Aorta (tissue), 5 donors: ENCODE data around the gene KLK6. TPM values are rescaled to one million over a fixed set of nuclear protein-coding genes. Genes with fewer than 3 reads are reported as not detected.
A peak's percentile ranks its signal among the peaks of the same experiment; 100 is the strongest.
"Not testable (repeated sequence)": the region's sequence is repeated elsewhere in the genome, so short reads cannot be mapped to it uniquely, and the experiment has no call there.

Source experiments
- ATAC-seq: fragments of 200-7000 bp; cut with Tn5 transposase; one replicate; pipeline ENCODE4 v1.9.1; 2022; ENCODE audit warnings: moderate library complexity; ENCODE audit not compliant: low FRiP score
- DNase-seq, 2 donors: peaks; one replicate each; pipeline ENCODE4 v3.0.0-alpha.2; 2020
- H3K27ac ChIP-seq, 2 donors: one replicate each; pipeline ENCODE4 v1.5.1; 2013; ENCODE audit warnings: low read length in 2 of 2, mild to moderate bottlenecking in 2 of 2, moderate library complexity in 2 of 2, control low read depth in 1 of 2, inconsistent platforms in 1 of 2, low read depth in 1 of 2
- H3K27me3 ChIP-seq, 2 donors: one replicate each; pipeline ENCODE4 v1.6.1; 2013; ENCODE audit warnings: control low read depth in 1 of 2, low read length in 1 of 2, mild to moderate bottlenecking in 1 of 2, moderate library complexity in 1 of 2; ENCODE audit not compliant: insufficient read depth in 2 of 2, control insufficient read depth in 1 of 2
- H3K36me3 ChIP-seq, 2 donors: one replicate each; pipeline ENCODE4 v1.6.1; 2013; ENCODE audit warnings: control low read depth in 1 of 2, low read length in 1 of 2, mild to moderate bottlenecking in 1 of 2; ENCODE audit not compliant: insufficient read depth in 2 of 2, control insufficient read depth in 1 of 2
- H3K4me1 ChIP-seq, 2 donors: one replicate each; pipeline ENCODE4 v1.6.1; 2013; ENCODE audit warnings: low read length in 2 of 2, control low read depth in 1 of 2, mild to moderate bottlenecking in 1 of 2, moderate library complexity in 1 of 2; ENCODE audit not compliant: insufficient read depth in 2 of 2, control insufficient read depth in 1 of 2
- H3K4me3 ChIP-seq, 2 donors: one replicate each; pipeline ENCODE4 v1.5.1; 2013; ENCODE audit warnings: low read length in 2 of 2, control low read depth in 1 of 2, mild to moderate bottlenecking in 1 of 2
- H3K9me3 ChIP-seq: one replicate; pipeline ENCODE4 v1.6.1; 2013; ENCODE audit warnings: mild to moderate bottlenecking, low read length; ENCODE audit not compliant: control insufficient read depth
- WGBS, 2 donors: extraction: QIAGEN DNeasy Blood & Tissue Kit; methylation state at CpG; one replicate each; pipeline ENCODE4 v1.1.7; 2013; 5-methylcytosine and 5-hydroxymethylcytosine counted together
- intact Hi-C, 2 donors: fragments of 100-400 bp; cut with DNase I; formaldehyde crosslinking; loops; one replicate each; pipeline versions ENCODE4 v1.14.2 to v1.15.0; 2022
- polyA plus RNA-seq, 2 donors: library from polyadenylated mRNA; stranded (reverse); fragments of 200-250 nt; gene quantifications; one replicate each; pipeline ENCODE4 v1.2.3, GENCODE V29; 2013
- total RNA-seq, 2 donors: library from RNA; stranded (reverse); fragmentation: NEBNext Ultra II Directional; extraction: Animal tissue kit (Norgen Biotek cat#: 25700); gene quantifications; one replicate each; pipeline ENCODE4 v1.2.1, GENCODE V29; 2021
- donor health status: healthy with polysubstance abuse.
- donor health status: Bipolar disorder and iron deficiency.
- donor health status: DM: no; HTN: no; CAD: no.
- donor health status: DM: no; HTN: no; CAD: no.
- donor health status: DM: yes; HTN: yes; CAD: no.

The KLK6 gene
- total and polyA plus RNA-seq, 4 donors: 0.20 TPM; not detected in 3

- intact Hi-C loops, H3K4me1 ChIP-seq, DNase-seq, H3K4me3 ChIP-seq, H3K27me3 ChIP-seq, ATAC-seq, H3K9me3 ChIP-seq, H3K36me3 ChIP-seq, H3K27ac ChIP-seq: not testable (repeated sequence)
- WGBS, 2 donors: 78 to 83% methylated on average over 3 of the region's 3 CpGs
Observed at GRCh38 chr19:50969810-50970209, 419 bp upstream of the KLK6 start.

GRCh38 chr19:50968716-50969412, 527 bp downstream of the KLK6 start:
- 23 to 33% methylated on average over 7 of the region's 7 CpGs for WGBS, 2 donors
- ATAC-seq (no peak), DNase-seq (peak in 1 of 2 donors; percentile 26)
- H3K4me3 ChIP-seq: no peak overlapping the region
- no peaks in the 10 kb centered on the region for H3K4me1 ChIP-seq
- no peaks in the 10 kb centered on the region for H3K36me3 ChIP-seq
- H3K27me3 ChIP-seq: no peaks in the 10 kb centered on the region
- no peak overlapping the region for H3K27ac ChIP-seq
- intact Hi-C loops: no loop called here
- H3K9me3 ChIP-seq: no peaks in the 10 kb centered on the region

GRCh38 chr19:50967929-50968715, 1.3 kb downstream of the KLK6 start:
- DNase-seq (peak in 1 of 2 donors; percentile 20), ATAC-seq (no peak)
- Histone ChIP-seq H3K4me3 (no peak overlapping the region), H3K4me1 (no peaks in the 10 kb centered on the region), H3K27ac (no peak overlapping the region), H3K27me3 (no peaks in the 10 kb centered on the region), H3K9me3 (no peaks in the 10 kb centered on the region), H3K36me3 (no peaks in the 10 kb centered on the region)
- intact Hi-C loops: no loop called here
- WGBS, 2 donors: 29 to 34% methylated on average over 20 of the region's 20 CpGs

GRCh38 chr19:50964266-50964665, 5.1 kb downstream of the KLK6 start:
- DNase-seq (no peak), ATAC-seq (no peak)
- H3K4me3 ChIP-seq: no peak overlapping the region
- intact Hi-C loops: no loop called here
- H3K36me3 ChIP-seq: no peaks in the 10 kb centered on the region
- no peaks in the 10 kb centered on the region for H3K4me1 ChIP-seq
- no peak overlapping the region for H3K27ac ChIP-seq
- H3K27me3 ChIP-seq: no peaks in the 10 kb centered on the region
- H3K9me3 ChIP-seq: no peaks in the 10 kb centered on the region
- WGBS, 2 donors: 89 to 91% methylated on average over 3 of the region's 3 CpGs

- Histone ChIP-seq H3K27me3 (no peaks in the 10 kb centered on the region), H3K4me3 (no peak overlapping the region), H3K27ac (no peak overlapping the region), H3K4me1 (no peaks in the 10 kb centered on the region), H3K9me3 (no peaks in the 10 kb centered on the region), H3K36me3 (no peaks in the 10 kb centered on the region)
- intact Hi-C loops: no loop called here
- WGBS, 2 donors: 80 to 91% methylated on average over 6 of the region's 6 CpGs
- ATAC-seq (no peak), DNase-seq (no peak)
Observed at GRCh38 chr19:50963381-50963780, 6.0 kb downstream of the KLK6 start.

GRCh38 chr19:50962245-50962644, 7.1 kb downstream of the KLK6 start:
- ATAC-seq (no peak), DNase-seq (no peak)
- Histone ChIP-seq H3K4me3 (no peak overlapping the region), H3K36me3 (no peaks in the 10 kb centered on the region), H3K27me3 (no peaks in the 10 kb centered on the region), H3K4me1 (no peaks in the 10 kb centered on the region), H3K9me3 (no peaks in the 10 kb centered on the region), H3K27ac (no peak overlapping the region)
- WGBS, 2 donors: 83 to 90% methylated on average over 1 of the region's 1 CpG
- intact Hi-C loops: no loop called here

GRCh38 chr19:50959731-50960500, 9.5 kb downstream of the KLK6 start:
- Histone ChIP-seq H3K4me1 (no peaks in the 10 kb centered on the region), H3K27ac (no peak overlapping the region), H3K9me3 (no peaks in the 10 kb centered on the region), H3K36me3 (no peaks in the 10 kb centered on the region), H3K4me3 (no peak overlapping the region), H3K27me3 (no peaks in the 10 kb centered on the region)
- ATAC-seq: no peak
- no peak for DNase-seq
- 57 to 63% methylated on average over 7 to 8 of the region's 9 CpGs for WGBS, 2 donors
- intact Hi-C loops: no loop called here

- H3K9me3 ChIP-seq: no peaks in the 10 kb centered on the region
- no peaks in the 10 kb centered on the region for H3K4me1 ChIP-seq
- 71 to 75% methylated on average over 8 of the region's 8 CpGs for WGBS, 2 donors
- no peak overlapping the region for H3K4me3 ChIP-seq
- intact Hi-C loops: no loop called here
- ATAC-seq (no peak), DNase-seq (no peak)
- no peaks in the 10 kb centered on the region for H3K36me3 ChIP-seq
- no peaks in the 10 kb centered on the region for H3K27me3 ChIP-seq
- H3K27ac ChIP-seq: no peak overlapping the region
Observed at GRCh38 chr19:50957587-50957986, 11.8 kb downstream of the KLK6 start.
